DOHH2 (cell line): ENCODE data around the gene ZNF521.

Experiments used
- CTCF ChIP-seq: fragments of 200-600 bp; sonication (generic); IDR thresholded peaks from one replicate; pipeline ENCODE4 v1.5.1; 2014; ENCODE audit warnings: antibody characterized with exemption, mild to moderate bottlenecking, low read depth, low read length; ENCODE audit not compliant: poor library complexity, severe bottlenecking
- EZH2phosphoT487 ChIP-seq: fragments of 200-600 bp; sonication (generic); IDR thresholded peaks from 2 replicates; pipeline ENCODE4 v1.6.1; 2017; ENCODE audit warnings: borderline replicate concordance, mild to moderate bottlenecking, antibody characterized with exemption, low read length, moderate library complexity, mixed read lengths

- no peak for TF ChIP-seq CTCF
- no peak for TF ChIP-seq EZH2phosphoT487
Observed at GRCh38 chr18:25346561-25346960, 5.4 kb downstream of the ZNF521 start.
